Measurements from ENCODE around the gene PCSK9. TPM values are rescaled to one million over a fixed set of nuclear protein-coding genes. Genes with fewer than 3 reads are reported as not detected.

The PCSK9 gene
- total RNA-seq, 4 donors from 2014 or later = 0.07 TPM; not detected in 3

GRCh38 chr1:54996359-54996868 is 42.9 kb upstream of the PCSK9 start:
- TF ChIP-seq CTCF (IDR thresholded peaks at IDR 0.05 in 4 of 5, conservative IDR thresholded peaks at IDR 0.05 in 1 of 5) (peak; percentile 58 to 89 (median 81)), POLR2A (IDR thresholded peaks at IDR 0.05) (no peak)
- ATAC-seq (peak; percentile 72 to 85), DNase-seq (peak; percentile 32 to 46)
- Histone ChIP-seq H3K27me3 (peaks cover 13 to 16% (median 16%) of the 10 kb centered on the region in 3 donors), H3K4me1 (peaks cover 0 to 6% of the 10 kb centered on the region in 2 donors), H3K9me3 (no peaks in the 10 kb centered on the region), H3K36me3 (no peaks in the 10 kb centered on the region), H3K27ac (no peak overlapping the region), H3K4me3 (no peak overlapping the region)
- in situ Hi-C loops (cut with MboI; ENCODE audit: low sequenced_read_pairs in 4 of 4) (loop anchor here in 3 of 4 donors (5.0 kb wide), 2 partner anchors 44 to 49 kb away; no protein-coding TSS in a partner anchor), intact Hi-C loops (cut with DNase I; ENCODE audit: low total_unique reads) (loop anchor here (1.0 kb wide), 3 partner anchors 23 to 51 kb away; no protein-coding TSS in a partner anchor)

DNA sequence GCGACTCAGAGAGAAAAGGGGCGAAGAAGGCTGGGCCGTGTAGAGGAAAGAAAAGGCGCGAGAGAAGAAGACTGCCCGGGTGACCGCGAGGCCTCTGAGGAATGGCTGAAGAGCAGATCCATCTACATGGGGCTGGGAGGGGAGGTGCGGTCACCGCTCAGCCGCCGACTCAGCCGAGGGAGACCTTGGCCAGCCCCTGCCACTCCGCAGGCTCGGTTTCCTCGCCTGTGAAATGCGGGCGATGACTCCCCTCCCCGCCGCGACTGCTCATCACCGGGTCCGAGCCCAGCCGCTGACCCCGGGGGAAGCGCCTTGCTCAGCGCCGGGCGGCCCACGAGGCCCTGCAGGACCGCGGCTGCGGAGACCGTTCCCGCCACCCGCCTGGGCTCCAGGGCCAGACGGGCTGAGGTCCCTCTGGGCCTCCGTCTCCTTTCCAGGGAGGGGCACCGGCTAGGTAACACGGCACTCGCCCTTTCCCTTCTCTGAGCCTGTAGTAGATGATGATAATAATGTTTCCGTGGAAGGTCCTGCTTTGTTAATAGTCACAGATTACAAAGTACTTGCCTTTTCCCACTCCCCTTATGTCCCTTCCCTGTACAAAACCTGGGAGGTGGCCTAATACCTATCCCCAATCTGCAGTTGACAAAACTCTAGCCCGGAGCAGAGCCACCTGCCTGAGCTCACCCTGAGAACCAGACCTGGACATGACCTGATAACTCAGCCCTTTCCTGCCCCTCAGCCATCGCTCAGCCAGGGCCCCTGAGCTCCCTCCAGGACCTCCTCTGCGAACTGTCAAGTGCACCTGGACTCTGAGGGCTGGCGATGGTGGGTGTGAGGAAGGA is 42.3 kb upstream of the PCSK9 start:
- peaks cover 13 to 16% (median 16%) of the 10 kb centered on the region in 3 donors for H3K27me3 ChIP-seq

GRCh38 chr1:54997711-54997986 is 41.7 kb upstream of the PCSK9 start:
- H3K27me3 ChIP-seq = peaks cover 13 to 16% (median 16%) of the 10 kb centered on the region in 3 donors

More for the DNA sequence above, 42.3 kb upstream of the PCSK9 start:
- DNase-seq = no peak
- no peaks in the 10 kb centered on the region for H3K9me3 ChIP-seq
- H3K36me3 ChIP-seq = no peaks in the 10 kb centered on the region
- no peak for TF ChIP-seq CTCF (IDR thresholded peaks at IDR 0.05 in 4 of 5, conservative IDR thresholded peaks at IDR 0.05 in 1 of 5)
- no peak for TF ChIP-seq POLR2A (IDR thresholded peaks at IDR 0.05)
- no peak for ATAC-seq
- H3K4me1 ChIP-seq = peaks cover 0 to 6% of the 10 kb centered on the region in 2 donors
- in situ Hi-C loops (cut with MboI; ENCODE audit: low sequenced_read_pairs in 4 of 4) = loop anchor here in 3 of 4 donors (5.0 kb wide), 2 partner anchors 45 to 50 kb away; no protein-coding TSS in a partner anchor
- intact Hi-C loops (cut with DNase I; ENCODE audit: low total_unique reads) = loop anchor here (1.0 kb wide), 3 partner anchors 24 to 52 kb away; no protein-coding TSS in a partner anchor
- no peak overlapping the region for H3K27ac ChIP-seq
- H3K4me3 ChIP-seq = no peak overlapping the region

DNA sequence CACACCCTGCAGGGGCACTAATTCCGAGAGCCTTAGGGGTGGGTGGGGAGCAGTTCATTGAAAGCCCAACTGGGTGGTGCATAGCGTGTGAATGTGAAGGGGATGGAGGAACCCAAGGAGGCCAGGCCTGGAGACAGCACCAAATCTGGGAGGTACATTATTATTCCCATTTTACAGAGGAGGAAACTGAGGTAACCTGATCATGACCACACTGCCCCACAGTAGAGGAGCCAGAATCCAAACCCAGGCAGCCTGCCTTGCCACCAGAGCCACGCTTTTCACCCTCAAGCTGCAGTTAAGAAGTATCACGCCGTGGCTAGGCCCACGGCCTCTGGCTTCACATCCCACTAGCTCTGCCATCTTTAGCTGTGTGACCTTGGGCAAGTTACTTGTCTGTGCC is 41.2 kb upstream of the PCSK9 start:
- H3K4me3 ChIP-seq = no peak overlapping the region
- peaks cover 13 to 16% (median 16%) of the 10 kb centered on the region in 3 donors for H3K27me3 ChIP-seq
- ATAC-seq (no peak), DNase-seq (no peak)
- no peaks in the 10 kb centered on the region for H3K36me3 ChIP-seq
- H3K27ac ChIP-seq = no peak overlapping the region
- no peaks in the 10 kb centered on the region for H3K9me3 ChIP-seq
- in situ Hi-C loops (cut with MboI; ENCODE audit: low sequenced_read_pairs in 4 of 4) (loop anchor here in 3 of 4 donors (5.0 kb wide), 2 partner anchors 46 to 51 kb away; no protein-coding TSS in a partner anchor), intact Hi-C loops (cut with DNase I; ENCODE audit: low total_unique reads) (no loop called here)
- peaks cover 0 to 6% of the 10 kb centered on the region in 2 donors for H3K4me1 ChIP-seq
- TF ChIP-seq CTCF (IDR thresholded peaks at IDR 0.05 in 4 of 5, conservative IDR thresholded peaks at IDR 0.05 in 1 of 5) (no peak), POLR2A (IDR thresholded peaks at IDR 0.05) (no peak)

More at GRCh38 chr1:54997711-54997986, 41.7 kb upstream of the PCSK9 start:
- Histone ChIP-seq H3K9me3 (no peaks in the 10 kb centered on the region), H3K4me3 (no peak overlapping the region), H3K4me1 (peaks cover 0 to 6% of the 10 kb centered on the region in 2 donors), H3K27ac (no peak overlapping the region), H3K36me3 (no peaks in the 10 kb centered on the region)
- in situ Hi-C loops (cut with MboI; ENCODE audit: low sequenced_read_pairs in 4 of 4) = loop anchor here in 3 of 4 donors (5.0 kb wide), 2 partner anchors 45 to 50 kb away; no protein-coding TSS in a partner anchor
- ATAC-seq (no peak), DNase-seq (no peak)
- TF ChIP-seq POLR2A (IDR thresholded peaks at IDR 0.05) = no peak
- intact Hi-C loops (cut with DNase I; ENCODE audit: low total_unique reads) = no loop called here

- H3K4me1 ChIP-seq = peaks cover 0 to 6% of the 10 kb centered on the region in 2 donors
- no peak for DNase-seq
- peaks cover 13 to 16% (median 16%) of the 10 kb centered on the region in 3 donors for H3K27me3 ChIP-seq
- no peak within 1 kb of the TSS for H3K4me3 ChIP-seq
- H3K36me3 ChIP-seq = no peaks in the 10 kb centered on the region
- TF ChIP-seq CTCF (IDR thresholded peaks at IDR 0.05 in 4 of 5, conservative IDR thresholded peaks at IDR 0.05 in 1 of 5) (no peak), POLR2A (IDR thresholded peaks at IDR 0.05) (no peak)
- no peak for ATAC-seq
- in situ Hi-C loops (cut with MboI; ENCODE audit: low sequenced_read_pairs in 4 of 4) (loop anchor here in 3 of 4 donors (5.0 kb wide), 2 partner anchors 46 to 51 kb away; no protein-coding TSS in a partner anchor), intact Hi-C loops (cut with DNase I; ENCODE audit: low total_unique reads) (no loop called here)
- no peak within 1 kb of the TSS for H3K27ac ChIP-seq
- H3K9me3 ChIP-seq = no peaks in the 10 kb centered on the region
Observed at GRCh38 chr1:54998677-54999076, 40.7 kb upstream of the PCSK9 start, which contains the start of gene BSND. Gene BSND (plus strand): TSS chr1:54998933. CDS start chr1:54999187, 254 bp downstream.

Data from gastrocnemius medialis (tissue), 4 donors.